Astrocyte of the cerebellum (primary cell): ENCODE measurements around the gene LMF1.

Experiments used
- DNase-seq: peaks from one replicate; pipeline ENCODE4 v3.0.0-alpha.2; 2011; ENCODE audit warnings: low read depth
- H3K4me3 ChIP-seq: 2 replicates; pipeline ENCODE4 v1.5.1; 2011; ENCODE audit warnings: mild to moderate bottlenecking, low read depth, low read length, moderate library complexity
- CTCF ChIP-seq: IDR thresholded peaks from 2 replicates; pipeline ENCODE4 v1.5.1; 2012; ENCODE audit warnings: low read length, low read depth, moderate library complexity, mild to moderate bottlenecking; ENCODE audit errors: missing control alignments
- in situ Hi-C: cut with HindIII; loops from 2 replicates; pipeline ENCODE4 v1.10.0; 2017; ENCODE audit warnings: low sequenced_read_pairs

LMF1 gene

GRCh38 chr16:897200-897543, 73.6 kb downstream of the LMF1 start:
- no peak overlapping the region for H3K4me3 ChIP-seq
- no peak for DNase-seq
- TF ChIP-seq CTCF = no peak
- in situ Hi-C loops = loop anchor here (10.0 kb wide), 1 partner anchor 62 kb away; no protein-coding TSS in a partner anchor

GRCh38 chr16:896261-897199, 74.3 kb downstream of the LMF1 start:
- TF ChIP-seq CTCF = no peak
- no peak for DNase-seq
- no peak overlapping the region for H3K4me3 ChIP-seq
- in situ Hi-C loops = loop anchor here (10.0 kb wide), 1 partner anchor 62 kb away; no protein-coding TSS in a partner anchor

GRCh38 chr16:895371-895770, 75.4 kb downstream of the LMF1 start:
- no peak for TF ChIP-seq CTCF
- no peak overlapping the region for H3K4me3 ChIP-seq
- in situ Hi-C loops = loop anchor here (10.0 kb wide), 1 partner anchor 61 kb away; no protein-coding TSS in a partner anchor
- DNase-seq = no peak

GRCh38 chr16:894841-895240, 75.9 kb downstream of the LMF1 start:
- in situ Hi-C loops = loop anchor here (10.0 kb wide), 1 partner anchor 60 kb away; no protein-coding TSS in a partner anchor
- no peak overlapping the region for H3K4me3 ChIP-seq
- TF ChIP-seq CTCF = no peak
- no peak for DNase-seq

- no peak overlapping the region for H3K4me3 ChIP-seq
- no peak for TF ChIP-seq CTCF
- no peak for DNase-seq
- in situ Hi-C loops = loop anchor here (10.0 kb wide), 1 partner anchor 59 kb away; no protein-coding TSS in a partner anchor
Observed at GRCh38 chr16:894136-894535, 76.6 kb downstream of the LMF1 start.

GRCh38 chr16:893360-893759, 77.4 kb downstream of the LMF1 start:
- no peak overlapping the region for H3K4me3 ChIP-seq
- no peak for TF ChIP-seq CTCF
- no peak for DNase-seq
- in situ Hi-C loops = loop anchor here (10.0 kb wide), 1 partner anchor 59 kb away; no protein-coding TSS in a partner anchor
